Measurements from ENCODE around the gene ZNF224.
A peak's percentile ranks its signal among the peaks of the same experiment; 100 is the strongest.

ZNF224 gene

GRCh38 chr19:44093931-44094765, at the start of gene ZNF224:
ZNF224 (plus strand) TSS chr19:44094361; CDS start chr19:44097874, 3,513 bp downstream.
- TF ChIP-seq CTCF (IDR thresholded peaks at IDR 0.05; ENCODE audit: low read depth, low read length) = no peak

GRCh38 chr19:44050740-44051649, 43.2 kb upstream of the ZNF224 start:
- TF ChIP-seq CTCF (IDR thresholded peaks at IDR 0.05; ENCODE audit: low read depth, low read length) = no peak
- DNase-seq (ENCODE audit: extremely low read depth, low read depth) = no peak

More at GRCh38 chr19:44093931-44094765, at the start of gene ZNF224:
- peak; percentile 61 for DNase-seq (ENCODE audit: extremely low read depth, low read depth)

GRCh38 chr19:44051650-44052402, 42.3 kb upstream of the ZNF224 start, which contains the start of gene ZNF223:
ZNF223 (plus strand) TSS chr19:44052036; CDS start chr19:44055177, 3,141 bp downstream.
- no peak for TF ChIP-seq CTCF (IDR thresholded peaks at IDR 0.05; ENCODE audit: low read depth, low read length)
- peak; percentile 78 for DNase-seq (ENCODE audit: extremely low read depth, low read depth)

GRCh38 chr19:44055870-44056269, 38.3 kb upstream of the ZNF224 start:
- DNase-seq (ENCODE audit: extremely low read depth, low read depth) = no peak
- TF ChIP-seq CTCF (IDR thresholded peaks at IDR 0.05; ENCODE audit: low read depth, low read length) = no peak

- no peak for DNase-seq (ENCODE audit: extremely low read depth, low read depth)
- no peak for TF ChIP-seq CTCF (IDR thresholded peaks at IDR 0.05; ENCODE audit: low read depth, low read length)
These were observed 34.9 kb upstream of the ZNF224 start for GRCh38 chr19:44059229-44059628.

GRCh38 chr19:44061038-44061437, 33.1 kb upstream of the ZNF224 start:
- no peak for DNase-seq (ENCODE audit: extremely low read depth, low read depth)
- TF ChIP-seq CTCF (IDR thresholded peaks at IDR 0.05; ENCODE audit: low read depth, low read length) = no peak

All from AG09319 (cell line).